Large intestine (tissue), 12 donors: Measurements from ENCODE around the gene POLN. TPM values are rescaled to one million over a fixed set of nuclear protein-coding genes. Genes with fewer than 3 reads are reported as not detected.

Experiments used
- DNase-seq, 2 donors: peaks; one replicate each; pipeline versions ENCODE4 v3.0.0 to v3.0.0-alpha.2; 2013
- H3K27ac ChIP-seq: one replicate; pipeline ENCODE4 v1.5.1; 2013; ENCODE audit warnings: low read length
- H3K27me3 ChIP-seq: 2 replicates; pipeline ENCODE4 v1.6.1; 2013; ENCODE audit warnings: low read length; ENCODE audit not compliant: control insufficient read depth, insufficient read depth
- H3K36me3 ChIP-seq: 2 replicates; pipeline ENCODE4 v1.6.1; 2013; ENCODE audit warnings: low read length; ENCODE audit not compliant: control insufficient read depth, insufficient read depth
- H3K4me1 ChIP-seq: one replicate; pipeline ENCODE4 v1.6.1; 2013; ENCODE audit warnings: low read length; ENCODE audit not compliant: control insufficient read depth, insufficient read depth
- H3K4me3 ChIP-seq: one replicate; pipeline ENCODE4 v1.5.1; 2013; ENCODE audit warnings: low read length
- H3K9me3 ChIP-seq: one replicate; pipeline ENCODE4 v1.6.1; 2013; ENCODE audit warnings: mild to moderate bottlenecking, low read depth, low read length, moderate library complexity; ENCODE audit not compliant: control insufficient read depth
- WGBS: methylation state at CpG from one replicate; pipeline ENCODE4 v1.1.5; 2013; ENCODE audit warnings: low lambda C conversion rate; ENCODE audit not compliant: insufficient coverage; 5-methylcytosine and 5-hydroxymethylcytosine counted together
- long read RNA-seq, 11 donors: transcript quantifications; one replicate each; lab custom pipeline, GENCODE V29; 2026
- polyA plus RNA-seq: library from polyadenylated mRNA; unstranded; fragments of 120-200 nt; gene quantifications from one replicate; pipeline ENCODE4 v1.2.1, GENCODE V29; 2013

POLN gene
- 2.3 TPM for polyA plus RNA-seq
- long read RNA-seq, donor 1, result 0 reads
- long read RNA-seq, donor 2, result 0 reads
- long read RNA-seq, donor 3, result 0 reads
- long read RNA-seq, donor 4, result 0 reads
- long read RNA-seq, donor 5, result 0 reads
- long read RNA-seq, donor 6, result 0 reads
- long read RNA-seq, donor 7, result 0 reads
- long read RNA-seq, donor 8, result 0 reads
- long read RNA-seq, donor 9, result 0 reads
- long read RNA-seq, donor 10, result 0 reads
- long read RNA-seq, donor 11, result 0 reads

DNA sequence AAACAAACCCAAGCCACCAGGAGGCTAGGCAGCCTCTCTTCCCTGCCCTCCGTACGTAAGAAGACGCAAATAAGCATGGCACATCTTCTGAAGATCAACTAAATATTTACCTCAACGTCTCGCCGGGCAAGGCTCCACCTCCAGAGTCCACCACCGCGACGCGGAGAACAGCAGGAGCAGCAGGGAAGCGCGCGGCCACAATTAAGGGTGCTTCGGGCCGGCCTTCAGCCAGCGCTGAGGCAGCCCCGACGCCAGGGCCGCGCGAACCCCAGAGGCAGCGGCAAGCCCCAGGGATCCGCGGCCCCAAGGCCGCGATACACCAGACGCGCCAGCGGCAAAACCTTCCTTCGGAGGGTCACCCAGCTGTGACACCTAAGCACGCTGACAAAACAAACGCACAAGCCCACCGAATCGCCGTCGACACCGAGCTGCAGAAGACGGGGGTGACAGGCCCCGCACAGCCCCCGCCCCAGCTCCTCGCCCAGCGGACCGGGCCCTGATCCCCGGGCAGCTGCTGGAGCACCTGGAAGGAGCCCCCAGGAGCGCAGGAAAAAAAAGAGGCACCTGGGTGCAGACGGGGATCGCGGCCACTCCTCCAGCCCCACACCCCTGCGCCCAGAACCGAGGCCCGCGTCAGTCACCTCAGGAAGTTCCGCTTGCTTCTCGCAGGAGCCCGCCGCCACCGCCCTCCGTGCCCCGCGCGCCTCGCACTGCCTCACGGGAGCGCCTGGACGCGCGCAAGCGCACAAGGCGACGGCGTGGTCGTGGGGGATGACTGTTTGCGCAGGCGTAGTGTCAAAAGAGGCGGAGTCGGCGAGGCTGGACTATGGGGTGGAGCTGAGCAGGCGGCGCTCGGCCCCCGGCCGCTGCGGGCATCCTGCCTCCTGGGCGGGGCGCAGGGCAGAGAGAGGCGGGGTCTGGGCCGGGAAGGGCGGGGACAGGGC, at the start of gene POLN, which contains the start of gene HAUS3:
Gene POLN (minus strand): TSS at position 712 of the 944 bp plus-strand sequence. CDS start 12,890 bp downstream, outside the sequence.
Gene HAUS3 (minus strand): TSS at position 712 of the 944 bp plus-strand sequence. CDS start 1,175 bp downstream, outside the sequence.
- peak; percentile 98 for DNase-seq
- no peaks in the 10 kb centered on the region for H3K9me3 ChIP-seq
- WGBS, result no CpG with 5 or more reads among the region's 88 CpGs
- no peaks in the 10 kb centered on the region for H3K36me3 ChIP-seq
- no peaks in the 10 kb centered on the region for H3K27me3 ChIP-seq
- H3K27ac ChIP-seq, result peak within 1 kb of the TSS; percentile 73
- peaks cover 40% of the 10 kb centered on the region for H3K4me1 ChIP-seq
- peak within 1 kb of the TSS; percentile 93 for H3K4me3 ChIP-seq

GRCh38 chr4:2290974-2291704, 49.2 kb upstream of the POLN start:
- Histone ChIP-seq H3K27me3 (no peaks in the 10 kb centered on the region), H3K36me3 (no peaks in the 10 kb centered on the region), H3K27ac (no peak overlapping the region), H3K9me3 (no peaks in the 10 kb centered on the region), H3K4me3 (no peak overlapping the region), H3K4me1 (peaks cover 4% of the 10 kb centered on the region)
- WGBS, result 100% methylated on average over 1 of the region's 24 CpGs
- peak in 1 of 2 donors; percentile 28 for DNase-seq

GRCh38 chr4:2290488-2290887, 48.6 kb upstream of the POLN start:
- Histone ChIP-seq H3K27me3 (no peaks in the 10 kb centered on the region), H3K4me1 (no peaks in the 10 kb centered on the region), H3K9me3 (no peaks in the 10 kb centered on the region), H3K36me3 (no peaks in the 10 kb centered on the region), H3K4me3 (no peak overlapping the region), H3K27ac (no peak overlapping the region)
- WGBS, result no CpG with 5 or more reads among the region's 9 CpGs
- no peak for DNase-seq

DNA sequence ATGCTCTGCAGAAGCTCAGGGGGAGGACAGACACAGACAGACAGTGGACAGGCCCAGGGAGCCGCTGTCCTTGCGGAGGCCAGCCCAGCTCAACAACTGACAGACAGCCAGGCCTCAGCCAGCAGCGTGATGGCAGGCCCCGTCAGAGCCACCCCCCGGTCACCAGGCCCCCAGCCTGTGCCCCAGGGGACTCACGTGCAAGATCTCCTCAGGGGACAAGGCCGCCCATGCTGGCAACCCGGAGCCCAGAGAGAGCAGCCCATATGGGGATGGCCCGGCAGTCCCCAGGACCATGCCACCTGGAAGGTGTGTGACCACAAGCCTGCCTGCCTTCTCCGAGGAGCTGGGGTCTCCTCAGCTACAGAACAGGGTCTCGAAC, 48.0 kb upstream of the POLN start:
- no peaks in the 10 kb centered on the region for H3K27me3 ChIP-seq
- no peaks in the 10 kb centered on the region for H3K9me3 ChIP-seq
- H3K4me3 ChIP-seq, result no peak overlapping the region
- no CpG with 5 or more reads among the region's 11 CpGs for WGBS
- no peaks in the 10 kb centered on the region for H3K4me1 ChIP-seq
- no peak for DNase-seq
- no peak overlapping the region for H3K27ac ChIP-seq
- no peaks in the 10 kb centered on the region for H3K36me3 ChIP-seq

DNA sequence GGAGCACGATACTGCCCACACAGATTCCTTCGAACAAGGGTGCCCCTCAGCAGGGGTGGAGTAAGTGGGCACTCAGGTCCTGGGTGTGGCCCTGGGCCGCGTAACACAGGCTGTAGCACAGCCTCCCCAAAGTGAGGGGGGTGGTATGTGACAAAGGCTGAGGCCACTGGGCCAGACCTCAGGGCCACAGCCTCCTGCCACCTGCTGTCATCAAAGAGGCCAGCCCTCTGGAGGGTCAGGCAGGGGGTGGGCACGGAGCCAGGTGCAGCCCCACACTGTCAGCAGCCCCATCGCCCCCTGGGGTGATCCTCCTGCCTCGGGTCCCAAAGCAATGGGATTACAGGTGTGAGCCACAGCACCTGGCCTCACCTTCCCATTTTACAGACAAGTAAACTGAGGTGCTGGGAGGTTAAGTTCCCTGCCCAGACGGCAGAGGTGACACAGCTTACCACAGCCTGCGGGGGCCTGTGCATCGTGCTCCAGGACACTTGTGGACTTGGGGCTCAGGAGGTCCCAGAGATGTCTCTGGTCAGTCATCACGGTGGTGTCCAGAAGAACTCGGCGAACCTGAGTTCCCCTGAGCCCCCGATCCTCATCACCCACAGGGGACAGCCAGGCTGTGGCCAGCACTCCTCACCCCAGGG, 47.5 kb upstream of the POLN start:
- Histone ChIP-seq H3K4me3 (no peak overlapping the region), H3K36me3 (no peaks in the 10 kb centered on the region), H3K4me1 (no peaks in the 10 kb centered on the region), H3K27me3 (no peaks in the 10 kb centered on the region), H3K27ac (no peak overlapping the region), H3K9me3 (no peaks in the 10 kb centered on the region)
- DNase-seq, result no peak
- no CpG with 5 or more reads among the region's 14 CpGs for WGBS

- Histone ChIP-seq H3K4me1 (no peaks in the 10 kb centered on the region), H3K27me3 (no peaks in the 10 kb centered on the region), H3K27ac (no peak overlapping the region), H3K36me3 (no peaks in the 10 kb centered on the region), H3K9me3 (no peaks in the 10 kb centered on the region), H3K4me3 (no peak overlapping the region)
- WGBS, result no CpG with 5 or more reads among the region's 10 CpGs
- no peak for DNase-seq
These were observed 46.2 kb upstream of the POLN start for GRCh38 chr4:2288051-2288541.

GRCh38 chr4:2287594-2287915, 45.6 kb upstream of the POLN start:
- no peak for DNase-seq
- no peak overlapping the region for H3K4me3 ChIP-seq
- no peaks in the 10 kb centered on the region for H3K9me3 ChIP-seq
- H3K27ac ChIP-seq, result no peak overlapping the region
- no peaks in the 10 kb centered on the region for H3K4me1 ChIP-seq
- no CpG with 5 or more reads among the region's 9 CpGs for WGBS
- no peaks in the 10 kb centered on the region for H3K27me3 ChIP-seq
- no peaks in the 10 kb centered on the region for H3K36me3 ChIP-seq

GRCh38 chr4:2286904-2287593, 45.1 kb upstream of the POLN start:
- H3K27me3 ChIP-seq, result no peaks in the 10 kb centered on the region
- DNase-seq, result no peak
- H3K4me1 ChIP-seq, result no peaks in the 10 kb centered on the region
- no peak overlapping the region for H3K4me3 ChIP-seq
- H3K9me3 ChIP-seq, result no peaks in the 10 kb centered on the region
- WGBS, result 60% methylated on average over 2 of the region's 19 CpGs
- no peaks in the 10 kb centered on the region for H3K36me3 ChIP-seq
- no peak overlapping the region for H3K27ac ChIP-seq

GRCh38 chr4:2285613-2286381, 43.9 kb upstream of the POLN start:
- WGBS, result no CpG with 5 or more reads among the region's 27 CpGs
- no peak overlapping the region for H3K4me3 ChIP-seq
- no peaks in the 10 kb centered on the region for H3K4me1 ChIP-seq
- no peak overlapping the region for H3K27ac ChIP-seq
- no peaks in the 10 kb centered on the region for H3K9me3 ChIP-seq
- no peaks in the 10 kb centered on the region for H3K27me3 ChIP-seq
- DNase-seq, result no peak
- H3K36me3 ChIP-seq, result no peaks in the 10 kb centered on the region
